HepG2 (cell line): Measurements from ENCODE around the gene TNFAIP1. TPM values are rescaled to one million over a fixed set of nuclear protein-coding genes. Genes with fewer than 3 reads are reported as not detected.

ENCODE experiments used
- ATAC-seq: fragments of 200-7000 bp; cut with Tn5 transposase; 3 replicates; pipeline ENCODE4 v1.9.1; 2020; ENCODE audit warnings: mild to moderate bottlenecking, moderate library complexity
- BruUV-seq: library from RNA; stranded (reverse); fragments of 400-500 nt; replicated peaks from 2 replicates; lab custom pipeline; 2021; lab: Mats Ljungman, UMichigan
- CTCF ChIA-PET: fragments of 300-600 bp; formaldehyde crosslinking; extraction: SDS; loops from one replicate; lab custom pipeline; 2021; ENCODE audit warnings: low total read pairs, inconsistent platforms, low intra/inter-chr PET ratio; lab: Yijun Ruan, JAX
- POLR2A ChIA-PET: fragments of 350-600 bp; sonication (Branson Sonifier 250); formaldehyde crosslinking; loops from one replicate; lab custom pipeline; 2020; ENCODE audit warnings: antibody characterized with exemption, inconsistent platforms; lab: Yijun Ruan, JAX
- DNase-seq: peaks from one replicate; pipeline ENCODE4 v3.0.0-alpha.2; 2015; ENCODE audit warnings: low spot score
- FAIRE-seq: peaks from 3 replicates; lab custom pipeline; 2011; peaks lifted over from hg19 to GRCh38; lab: Jason Lieb, UNC
- H2AFZ ChIP-seq: one replicate; pipeline ENCODE4 v1.6.1; 2011; ENCODE audit warnings: low read length, inconsistent platforms
- H3K27ac ChIP-seq: fragments of 300-600 bp; 3 replicates; pipeline ENCODE4 v1.8.0; 2011; ENCODE audit warnings: mixed run types, mild to moderate bottlenecking, mixed read lengths, low read length, inconsistent platforms; ENCODE audit not compliant: insufficient read depth; ENCODE audit errors: extremely low read length
- H3K27me3 ChIP-seq, 2 experiments: fragments of 200-600 bp in 1 of 2; 2 replicates in 1 of 2; 3 replicates in 1 of 2; pipeline versions ENCODE4 v1.6.0 to v1.8.0; 2011; ENCODE audit warnings: low read length in 2 of 2, mild to moderate bottlenecking in 2 of 2, moderate library complexity in 2 of 2, inconsistent platforms in 1 of 2; ENCODE audit not compliant: insufficient read depth in 2 of 2, control insufficient read depth in 1 of 2
- H3K36me3 ChIP-seq, 2 experiments: fragments of 200-600 bp in 1 of 2; replicated peaks in 1 of 2; 2 replicates in 1 of 2; 3 replicates in 1 of 2; pipeline versions ENCODE4 v1.5.1 to v1.8.0; 2011; ENCODE audit warnings: low read length in 2 of 2, inconsistent platforms in 1 of 2; ENCODE audit not compliant: insufficient read depth in 2 of 2, control insufficient read depth in 1 of 2
- H3K4me1 ChIP-seq: 2 replicates; pipeline ENCODE4 v1.5.1; 2012; ENCODE audit warnings: low read length, inconsistent platforms; ENCODE audit not compliant: insufficient read depth
- H3K4me2 ChIP-seq: 2 replicates; pipeline ENCODE4 v1.6.0; 2011; ENCODE audit warnings: low read depth, low read length, inconsistent platforms
- H3K4me3 ChIP-seq, 3 experiments: fragments of 200-600 bp in 1 of 3; sonication (generic), shearing (Covaris generic) in 1 of 3; replicated peaks in 1 of 3; 2 replicates each; pipeline ENCODE4 v1.5.1; 2011 to 2016; ENCODE audit warnings: low read length in 3 of 3, inconsistent platforms in 2 of 3, low read depth in 2 of 3, mild to moderate bottlenecking in 2 of 3, control low read depth in 1 of 3, mixed read lengths in 1 of 3; ENCODE audit not compliant: insufficient read depth in 1 of 3
- H3K79me2 ChIP-seq: one replicate; pipeline ENCODE4 v1.6.1; 2011; ENCODE audit warnings: low read length, inconsistent platforms; ENCODE audit not compliant: insufficient read depth
- H3K9ac ChIP-seq: 2 replicates; pipeline ENCODE4 v1.6.0; 2011; ENCODE audit warnings: mild to moderate bottlenecking, low read depth, low read length, inconsistent platforms; ENCODE audit not compliant: insufficient read depth
- H3K9me3 ChIP-seq: 2 replicates; pipeline ENCODE4 v1.5.1; 2012; ENCODE audit warnings: mild to moderate bottlenecking, low read length
- H4K20me1 ChIP-seq: 2 replicates; pipeline ENCODE4 v1.6.0; 2011; ENCODE audit warnings: inconsistent platforms, mild to moderate bottlenecking, low read length, moderate library complexity; ENCODE audit not compliant: insufficient read depth
- ATF1 ChIP-seq: IDR thresholded peaks from 2 replicates; pipeline ENCODE4 v1.6.1; 2016; ENCODE audit warnings: mild to moderate bottlenecking, control low read depth
- HOXA9 ChIP-seq: sonication (generic); formaldehyde crosslinking; IDR thresholded peaks from 2 replicates; pipeline ENCODE4 v1.8.1; 2022; ENCODE audit warnings: missing genetic modification reagents, mild to moderate bottlenecking, moderate library complexity, borderline replicate concordance
- MAFF ChIP-seq: IDR thresholded peaks from 2 replicates; pipeline ENCODE4 v1.6.1; 2011; ENCODE audit warnings: low read depth, low read length, improper control_type of control experiment
- MAFK ChIP-seq, 2 experiments: IDR thresholded peaks in 1 of 2; conservative IDR thresholded peaks in 1 of 2; 2 replicates each; pipeline ENCODE4 v1.6.1; 2011; ENCODE audit warnings: improper control_type of control experiment in 2 of 2, low read length in 2 of 2
- NCOA5 ChIP-seq: sonication (generic); formaldehyde crosslinking; IDR thresholded peaks from 2 replicates; pipeline ENCODE4 v1.4.0; 2020; ENCODE audit warnings: missing genetic modification reagents
- NFE2L2 ChIP-seq: fragments of 150-350 bp; IDR thresholded peaks from 2 replicates; pipeline ENCODE4 v1.6.1; 2014; ENCODE audit warnings: low read length
- NR2F6 ChIP-seq, 2 experiments: IDR thresholded peaks; 2 replicates each; pipeline ENCODE4 v1.6.1; 2016; ENCODE audit warnings: antibody characterized with exemption in 1 of 2, mild to moderate bottlenecking in 1 of 2
- SATB2 ChIP-seq: sonication (generic); formaldehyde crosslinking; IDR thresholded peaks from 2 replicates; pipeline ENCODE4 v1.5.0; 2020; ENCODE audit warnings: missing genetic modification reagents
- SETDB1 ChIP-seq: sonication (generic); formaldehyde crosslinking; IDR thresholded peaks from 2 replicates; pipeline ENCODE4 v1.5.1; 2020; ENCODE audit warnings: missing genetic modification reagents, mild to moderate bottlenecking, borderline replicate concordance
- ZFP41 ChIP-seq: sonication (generic); formaldehyde crosslinking; IDR thresholded peaks from 2 replicates; pipeline ENCODE4 v1.4.0; 2020; ENCODE audit warnings: mild to moderate bottlenecking, missing genetic modification reagents, borderline replicate concordance
- ZFP90 ChIP-seq: sonication (generic); formaldehyde crosslinking; IDR thresholded peaks from 2 replicates; pipeline ENCODE4 v1.8.0; 2022; ENCODE audit warnings: missing genetic modification reagents, mild to moderate bottlenecking, inconsistent platforms, borderline replicate concordance
- ZNF121 ChIP-seq: sonication (generic); formaldehyde crosslinking; IDR thresholded peaks from 2 replicates; pipeline ENCODE4 v1.5.0; 2020; ENCODE audit warnings: mild to moderate bottlenecking, missing genetic modification reagents
- ZNF256 ChIP-seq: sonication (generic); formaldehyde crosslinking; conservative IDR thresholded peaks from 2 replicates; pipeline ENCODE4 v1.4.0; 2020; ENCODE audit warnings: missing genetic modification reagents
- ZNF572 ChIP-seq: sonication (generic); formaldehyde crosslinking; IDR thresholded peaks from 2 replicates; pipeline ENCODE4 v1.5.1; 2020; ENCODE audit warnings: mild to moderate bottlenecking, missing genetic modification reagents
- ZNF816 ChIP-seq: sonication (generic); formaldehyde crosslinking; IDR thresholded peaks from 2 replicates; pipeline ENCODE4 v1.8.0; 2022; ENCODE audit warnings: missing genetic modification reagents, mild to moderate bottlenecking, borderline replicate concordance
- WGBS: methylation state at CpG from one replicate; pipeline ENCODE4 v1.1.6; 2017; ENCODE audit warnings: low lambda C conversion rate; 5-methylcytosine and 5-hydroxymethylcytosine counted together
- in situ Hi-C: cut with HindIII; loops from 2 replicates; pipeline ENCODE4 v1.10.0; 2017; ENCODE audit warnings: low pct_unique_long_range_greater_than_20kb; ENCODE audit not compliant: extremely low pct_ligation_motif_present
- intact Hi-C: fragments of 100-400 bp; cut with micrococcal nuclease; formaldehyde crosslinking; loops from one replicate; pipeline ENCODE4 v1.10.0; 2022; ENCODE audit not compliant: unreplicated experiment
- polyA plus RNA-seq, 8 experiments: library from polyadenylated mRNA; depleted of rRNA in 3 of 8; stranded (reverse) in 7 of 8; unstranded in 1 of 8; fragments of >200 nt; fragmentation: Illumina TruSeq in 4 of 8; extraction: Trizol in 4 of 8; gene quantifications; 2 replicates each; pipeline versions ENCODE4 v1.2.1 to v1.2.3, GENCODE V29; 2011 to 2016; ENCODE audit warnings: low read depth in 4 of 8, missing spikeins in 1 of 8, mixed read lengths in 1 of 8; ENCODE audit not compliant: insufficient read depth in 1 of 8
- total RNA-seq, 5 experiments: library from RNA; depleted of rRNA; stranded (reverse); fragments of >200 nt; fragmentation: Illumina TruSeq; extraction: Trizol; gene quantifications; 2 replicates each; pipeline ENCODE4 v1.2.3, GENCODE V29; 2016; ENCODE audit warnings: low read depth in 1 of 5
- TF ChIP-seq, protein P1 (sequence below): sonication (generic); formaldehyde crosslinking; IDR thresholded peaks from 2 replicates; pipeline ENCODE4 v1.8.0; 2022; ENCODE audit warnings: low read depth, missing genetic modification reagents
- TF ChIP-seq, protein P2 (sequence below): fragments of 450-650 bp; IDR thresholded peaks from 2 replicates; pipeline ENCODE4 v1.6.1; 2016

TNFAIP1 gene
- total and polyA plus RNA-seq, 2 of the 13 experiments (the other 11 are each of a cell fraction or from before 2014, with no cell fraction given) = 17.5 to 40.6 TPM

DNA sequence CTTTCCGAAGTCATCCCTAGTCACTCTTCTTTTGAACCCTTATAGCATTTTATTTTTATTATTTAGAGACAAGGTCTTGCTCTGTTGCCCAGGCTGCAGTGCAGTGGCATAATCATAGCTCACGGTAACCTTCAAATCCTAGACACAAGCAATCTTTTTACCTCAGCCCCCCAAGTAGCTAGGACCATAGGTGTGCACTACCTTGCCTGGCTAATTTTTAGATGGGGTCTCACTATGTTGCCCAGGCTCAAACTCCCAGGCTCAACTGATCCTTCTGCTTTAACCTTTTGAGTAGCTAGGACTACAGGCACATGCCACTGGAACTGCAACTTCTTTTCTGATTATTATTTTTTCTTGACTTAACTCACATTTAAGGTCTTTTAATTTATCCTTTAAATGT lies 49.6 kb upstream of the TNFAIP1 start:
- Histone ChIP-seq H3K4me2 (no peak overlapping the region), H3K4me3 (no peak overlapping the region), H3K36me3 (no peaks in the 10 kb centered on the region), H3K4me1 (peaks cover 22% of the 10 kb centered on the region), H3K27ac (no peak overlapping the region), H3K9me3 (no peaks in the 10 kb centered on the region), H2AFZ (no peak overlapping the region), H4K20me1 (no peaks in the 10 kb centered on the region), H3K27me3 (no peaks in the 10 kb centered on the region), H3K79me2 (no peaks in the 10 kb centered on the region), H3K9ac (no peak overlapping the region)
- no TSS peak for BruUV-seq
- FAIRE-seq (no peak), ATAC-seq (no peak), DNase-seq (no peak)
- in situ Hi-C loops (no loop called here), intact Hi-C loops (no loop called here)
- no peak for TF ChIP-seq ZNF572 (CRISPR knock-in tag)
- TF ChIP-seq SETDB1 (CRISPR knock-in tag) = no peak
- no peak for TF ChIP-seq NFE2L2
- no peak for TF ChIP-seq NCOA5 (CRISPR knock-in tag)
- peak; percentile 40; the same call in 1 of the 2 replicates for TF ChIP-seq ZNF121
- TF ChIP-seq ZFP41 (CRISPR knock-in tag) = no peak
- 56% methylated on average over 2 of the region's 2 CpGs for WGBS
- POLR2A ChIA-PET = no interaction called here
- CTCF ChIA-PET = no interaction called here

DNA sequence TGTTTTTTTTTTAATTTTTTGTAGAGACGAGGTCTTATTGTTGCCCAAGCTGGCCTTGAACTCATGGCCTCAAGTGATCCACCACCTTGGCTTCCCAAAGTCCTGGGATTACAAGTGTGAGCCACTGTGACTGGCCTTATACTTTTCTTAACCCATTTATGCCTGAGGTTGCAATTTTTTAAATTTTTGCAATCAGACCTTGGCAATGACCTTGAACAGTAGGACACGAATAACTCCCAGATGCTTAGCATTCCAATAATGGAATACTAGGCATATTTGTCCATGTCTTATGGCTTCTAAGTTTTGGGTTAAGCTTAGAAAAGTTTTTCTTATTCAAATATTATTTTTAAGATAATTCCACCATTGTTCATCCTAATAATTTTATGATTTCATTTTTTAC lies 44.9 kb upstream of the TNFAIP1 start:
- BruUV-seq = no TSS peak
- no peak for ATAC-seq
- no peak overlapping the region for H2AFZ ChIP-seq
- FAIRE-seq = no peak
- H3K9me3 ChIP-seq = no peaks in the 10 kb centered on the region
- peaks cover 23% of the 10 kb centered on the region for H3K4me1 ChIP-seq
- peak; percentile 20 for DNase-seq
- H3K36me3 ChIP-seq = no peaks in the 10 kb centered on the region
- no peak overlapping the region for H3K9ac ChIP-seq
- H3K27ac ChIP-seq = no peak overlapping the region
- no peaks in the 10 kb centered on the region; a peak in 1 of 5 replicates for H3K27me3 ChIP-seq
- in situ Hi-C loops = no loop called here
- H3K79me2 ChIP-seq = no peaks in the 10 kb centered on the region
- CTCF ChIA-PET = no interaction called here
- intact Hi-C loops = no loop called here
- WGBS = 0% methylated on average over 2 of the region's 2 CpGs
- H4K20me1 ChIP-seq = no peaks in the 10 kb centered on the region
- no peak overlapping the region for H3K4me3 ChIP-seq
- POLR2A ChIA-PET = no interaction called here
- no peak overlapping the region for H3K4me2 ChIP-seq
- TF ChIP-seq, protein P1, sequence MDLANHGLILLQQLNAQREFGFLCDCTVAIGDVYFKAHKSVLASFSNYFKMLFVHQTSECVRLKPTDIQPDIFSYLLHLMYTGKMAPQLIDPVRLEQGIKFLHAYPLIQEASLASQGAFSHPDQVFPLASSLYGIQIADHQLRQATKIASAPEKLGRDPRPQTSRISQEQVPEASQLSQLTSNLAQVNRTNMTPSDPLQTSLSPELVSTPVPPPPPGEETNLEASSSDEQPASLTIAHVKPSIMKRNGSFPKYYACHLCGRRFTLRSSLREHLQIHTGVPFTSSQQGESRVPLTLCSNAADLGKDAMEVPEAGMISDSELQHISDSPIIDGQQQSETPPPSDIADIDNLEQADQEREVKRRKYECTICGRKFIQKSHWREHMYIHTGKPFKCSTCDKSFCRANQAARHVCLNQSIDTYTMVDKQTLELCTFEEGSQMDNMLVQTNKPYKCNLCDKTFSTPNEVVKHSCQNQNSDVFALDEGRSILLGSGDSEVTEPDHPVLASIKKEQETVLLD (CRISPR knock-in tag) = no peak
- TF ChIP-seq ZFP90 (CRISPR knock-in tag) = no peak
- TF ChIP-seq HOXA9 (CRISPR knock-in tag) = no peak
- peak; percentile 60 to 65; a peak in 3 of 4 replicates for TF ChIP-seq MAFK (conservative IDR thresholded peaks at IDR 0.05 in 1 of 2, IDR thresholded peaks at IDR 0.05 in 1 of 2; ENCODE audit: low read length in 2 of 2)
- peak; percentile 63; the same call in 1 of the 2 replicates for TF ChIP-seq MAFF
- TF ChIP-seq, protein P2, sequence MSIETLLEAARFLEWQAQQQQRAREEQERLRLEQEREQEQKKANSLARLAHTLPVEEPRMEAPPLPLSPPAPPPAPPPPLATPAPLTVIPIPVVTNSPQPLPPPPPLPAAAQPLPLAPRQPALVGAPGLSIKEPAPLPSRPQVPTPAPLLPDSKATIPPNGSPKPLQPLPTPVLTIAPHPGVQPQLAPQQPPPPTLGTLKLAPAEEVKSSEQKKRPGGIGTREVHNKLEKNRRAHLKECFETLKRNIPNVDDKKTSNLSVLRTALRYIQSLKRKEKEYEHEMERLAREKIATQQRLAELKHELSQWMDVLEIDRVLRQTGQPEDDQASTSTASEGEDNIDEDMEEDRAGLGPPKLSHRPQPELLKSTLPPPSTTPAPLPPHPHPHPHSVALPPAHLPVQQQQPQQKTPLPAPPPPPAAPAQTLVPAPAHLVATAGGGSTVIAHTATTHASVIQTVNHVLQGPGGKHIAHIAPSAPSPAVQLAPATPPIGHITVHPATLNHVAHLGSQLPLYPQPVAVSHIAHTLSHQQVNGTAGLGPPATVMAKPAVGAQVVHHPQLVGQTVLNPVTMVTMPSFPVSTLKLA = no peak
- no peak for TF ChIP-seq ZNF816 (CRISPR knock-in tag)
- TF ChIP-seq ATF1 (CRISPR knock-in tag) = no peak
- 0 out of 2 replicates have a peak, but pooled peaks have one; percentile 7 for TF ChIP-seq NR2F6 (IDR thresholded peaks at IDR 0.05)
- no peak for TF ChIP-seq NR2F6 (CRISPR knock-in tag; IDR thresholded peaks at IDR 0.05)
- no peak for TF ChIP-seq SATB2
- no peak for TF ChIP-seq ZNF256 (CRISPR knock-in tag)
